Measurements from ENCODE around the gene TAAR8.

GRCh38 chr6:132570221-132570777, 17.8 kb downstream of the TAAR8 start, which contains the start of gene TAAR6:
- TF ChIP-seq, protein P1, sequence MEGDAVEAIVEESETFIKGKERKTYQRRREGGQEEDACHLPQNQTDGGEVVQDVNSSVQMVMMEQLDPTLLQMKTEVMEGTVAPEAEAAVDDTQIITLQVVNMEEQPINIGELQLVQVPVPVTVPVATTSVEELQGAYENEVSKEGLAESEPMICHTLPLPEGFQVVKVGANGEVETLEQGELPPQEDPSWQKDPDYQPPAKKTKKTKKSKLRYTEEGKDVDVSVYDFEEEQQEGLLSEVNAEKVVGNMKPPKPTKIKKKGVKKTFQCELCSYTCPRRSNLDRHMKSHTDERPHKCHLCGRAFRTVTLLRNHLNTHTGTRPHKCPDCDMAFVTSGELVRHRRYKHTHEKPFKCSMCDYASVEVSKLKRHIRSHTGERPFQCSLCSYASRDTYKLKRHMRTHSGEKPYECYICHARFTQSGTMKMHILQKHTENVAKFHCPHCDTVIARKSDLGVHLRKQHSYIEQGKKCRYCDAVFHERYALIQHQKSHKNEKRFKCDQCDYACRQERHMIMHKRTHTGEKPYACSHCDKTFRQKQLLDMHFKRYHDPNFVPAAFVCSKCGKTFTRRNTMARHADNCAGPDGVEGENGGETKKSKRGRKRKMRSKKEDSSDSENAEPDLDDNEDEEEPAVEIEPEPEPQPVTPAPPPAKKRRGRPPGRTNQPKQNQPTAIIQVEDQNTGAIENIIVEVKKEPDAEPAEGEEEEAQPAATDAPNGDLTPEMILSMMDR (IDR thresholded peaks at IDR 0.05): no peak
- no peak for TF ChIP-seq POLR2A (IDR thresholded peaks at IDR 0.05)
